Measurements from ENCODE around the gene JDP2.

Gene JDP2

DNA sequence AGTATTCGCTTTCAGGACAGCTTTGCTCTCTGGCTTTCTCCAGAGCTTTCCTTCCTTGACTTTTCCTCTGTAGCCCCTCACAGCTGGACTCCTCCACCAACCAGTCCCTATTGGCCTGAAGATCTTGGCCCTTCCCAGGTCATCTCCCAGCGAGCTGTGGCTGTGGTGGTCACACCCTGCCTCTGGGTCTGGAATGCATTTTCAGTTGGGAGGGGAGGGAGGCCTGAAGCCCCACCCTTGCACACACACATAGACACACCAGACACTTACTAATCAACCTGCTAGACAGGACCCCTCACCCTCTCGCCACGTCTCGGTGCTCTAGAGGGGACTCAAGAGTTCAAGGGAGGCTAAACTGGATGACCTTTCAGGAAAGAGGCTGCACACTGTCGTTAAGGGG, 13.9 kb downstream of the JDP2 start:
- no peak overlapping the region for H3K4me2 ChIP-seq
- H3K4me1 ChIP-seq = peaks cover 25% of the 10 kb centered on the region
- H3K4me3 ChIP-seq = no peak overlapping the region
- no peak for TF ChIP-seq Cebpa-rat (IDR thresholded peaks at IDR 0.05)
- peaks cover 89% of the 10 kb centered on the region for H3K36me3 ChIP-seq
- H3K27me3 ChIP-seq = no peaks in the 10 kb centered on the region
- H4K20me1 ChIP-seq = peaks cover 48% of the 10 kb centered on the region; the same call in 1 of the 2 replicates
- H3K9me3 ChIP-seq = peaks cover 5% of the 10 kb centered on the region; the same call in 1 of the 2 replicates
- H3K27ac ChIP-seq = no peak overlapping the region
- no peak overlapping the region; the same call in 1 of the 2 replicates for H3K9ac ChIP-seq

DNA sequence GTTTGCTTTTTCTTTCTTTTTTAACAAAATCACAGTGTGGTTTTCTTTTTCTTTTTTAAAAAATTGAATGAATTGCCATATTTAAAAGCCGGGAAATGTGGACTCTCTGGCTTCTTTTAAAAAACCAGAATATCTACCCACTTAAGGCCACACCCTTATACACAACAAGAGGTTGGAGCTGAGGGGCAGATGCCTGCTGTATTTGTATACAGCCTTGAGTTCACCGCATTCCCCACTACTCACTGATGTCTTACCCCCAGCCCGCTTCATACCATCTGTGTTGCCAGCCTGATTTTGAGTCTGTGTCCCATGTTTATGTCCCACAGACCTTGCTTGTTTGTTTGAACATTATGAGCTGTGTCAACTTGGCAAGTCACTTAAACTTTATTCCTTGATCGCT, 14.3 kb downstream of the JDP2 start:
- Histone ChIP-seq H3K9ac (no peak overlapping the region; the same call in 1 of the 2 replicates), H3K4me2 (no peak overlapping the region), H3K27me3 (no peaks in the 10 kb centered on the region), H3K27ac (no peak overlapping the region), H3K4me3 (no peak overlapping the region), H3K36me3 (peaks cover 87% of the 10 kb centered on the region), H3K4me1 (peaks cover 22% of the 10 kb centered on the region), H4K20me1 (peaks cover 51% of the 10 kb centered on the region; the same call in 1 of the 2 replicates), H3K9me3 (peaks cover 5% of the 10 kb centered on the region; the same call in 1 of the 2 replicates)
- no peak for TF ChIP-seq Cebpa-rat (IDR thresholded peaks at IDR 0.05)

DNA sequence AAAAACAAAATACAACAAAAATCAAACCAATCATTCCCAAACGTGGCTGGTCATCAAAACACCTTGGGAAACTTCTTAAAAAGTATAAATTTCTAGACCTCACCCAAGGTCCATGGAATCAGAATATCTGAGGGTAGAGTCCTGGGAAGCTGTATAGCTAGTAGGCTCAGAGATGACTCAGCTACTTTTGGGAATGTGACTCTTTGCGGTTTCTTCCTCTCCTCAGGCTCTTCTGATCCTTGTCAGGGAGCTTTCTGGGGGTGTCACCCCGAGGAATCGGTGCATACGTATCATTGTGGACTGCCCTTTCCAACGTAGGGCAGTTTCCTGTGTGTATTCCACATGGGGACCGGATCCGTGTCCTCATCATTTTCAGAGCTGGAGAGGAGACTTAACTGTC, 14.8 kb downstream of the JDP2 start:
- H3K9ac ChIP-seq = no peak overlapping the region
- H3K27me3 ChIP-seq = no peaks in the 10 kb centered on the region
- peaks cover 17% of the 10 kb centered on the region for H3K4me1 ChIP-seq
- no peak overlapping the region for H3K4me2 ChIP-seq
- no peak for TF ChIP-seq Cebpa-rat (IDR thresholded peaks at IDR 0.05)
- no peak overlapping the region for H3K27ac ChIP-seq
- peaks cover 5% of the 10 kb centered on the region; the same call in 1 of the 2 replicates for H3K9me3 ChIP-seq
- peaks cover 49% of the 10 kb centered on the region; the same call in 1 of the 2 replicates for H4K20me1 ChIP-seq
- no peak overlapping the region for H3K4me3 ChIP-seq
- H3K36me3 ChIP-seq = peaks cover 82% of the 10 kb centered on the region

- peaks cover 11% of the 10 kb centered on the region for H3K4me1 ChIP-seq
- no peak overlapping the region for H3K4me2 ChIP-seq
- no peak for TF ChIP-seq Cebpa-rat (IDR thresholded peaks at IDR 0.05)
- peaks cover 50% of the 10 kb centered on the region; the same call in 1 of the 2 replicates for H4K20me1 ChIP-seq
- H3K9me3 ChIP-seq = peaks cover 5% of the 10 kb centered on the region; the same call in 1 of the 2 replicates
- no peaks in the 10 kb centered on the region for H3K27me3 ChIP-seq
- H3K36me3 ChIP-seq = peaks cover 79% of the 10 kb centered on the region
- no peak overlapping the region for H3K4me3 ChIP-seq
- H3K9ac ChIP-seq = no peak overlapping the region
- H3K27ac ChIP-seq = no peak overlapping the region
These were observed 15.6 kb downstream of the JDP2 start for GRCh38 chr14:75443203-75443969.

DNA sequence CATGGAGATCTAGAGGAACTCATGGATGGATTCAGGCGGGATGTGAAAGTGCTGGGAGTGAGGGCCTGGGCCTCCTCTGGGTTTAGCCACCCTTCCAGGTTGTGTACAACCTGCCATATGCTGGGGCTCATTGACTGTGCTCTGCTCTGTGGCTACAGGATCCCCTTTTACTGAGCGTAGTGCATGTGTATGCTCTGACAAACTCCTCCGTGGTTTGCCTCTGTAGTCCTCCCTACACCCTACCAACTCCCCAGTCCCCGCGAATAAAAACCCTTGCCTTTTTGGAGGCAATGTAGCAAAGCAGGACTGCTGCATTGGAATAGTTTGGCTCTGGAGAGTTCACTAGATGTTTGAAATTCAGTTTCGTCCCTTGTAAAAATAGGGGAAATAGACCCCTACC, 17.4 kb downstream of the JDP2 start:
- Histone ChIP-seq H3K27ac (no peak overlapping the region), H3K9ac (no peak overlapping the region), H3K4me3 (no peak overlapping the region), H3K9me3 (peaks cover 5% of the 10 kb centered on the region; the same call in 1 of the 2 replicates), H3K27me3 (no peaks in the 10 kb centered on the region), H3K36me3 (peaks cover 71% of the 10 kb centered on the region), H3K4me1 (peaks cover 11% of the 10 kb centered on the region), H3K4me2 (no peak overlapping the region), H4K20me1 (peaks cover 58% of the 10 kb centered on the region; the same call in 1 of the 2 replicates)
- no peak for TF ChIP-seq Cebpa-rat (IDR thresholded peaks at IDR 0.05)

DNA sequence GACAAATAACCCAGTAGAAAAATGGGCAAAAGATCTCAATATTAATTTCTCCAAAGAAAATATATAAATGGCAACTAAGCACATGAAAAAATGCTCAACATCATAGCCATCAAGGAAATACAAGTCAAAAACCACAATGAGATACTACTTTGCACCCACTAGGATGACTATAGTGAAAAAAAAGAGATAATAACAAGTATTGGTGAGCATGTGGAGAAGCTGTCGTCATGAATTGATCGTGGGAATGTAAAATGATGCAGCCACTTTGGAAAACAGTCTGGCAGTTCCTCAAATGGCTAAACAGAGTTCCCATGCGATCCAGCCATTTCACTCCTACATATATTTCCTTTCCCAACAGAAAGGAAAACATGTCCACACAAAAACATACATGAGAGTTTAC, 18.1 kb downstream of the JDP2 start:
- peaks cover 65% of the 10 kb centered on the region for H3K36me3 ChIP-seq

GRCh38 chr14:75446447-75446846, 18.6 kb downstream of the JDP2 start:
- Histone ChIP-seq H3K4me1 (peaks cover 11% of the 10 kb centered on the region), H3K36me3 (peaks cover 65% of the 10 kb centered on the region), H3K9me3 (peaks cover 5% of the 10 kb centered on the region; the same call in 1 of the 2 replicates), H3K4me2 (peak overlapping the region; percentile 31; the same call in 1 of the 2 replicates), H3K27ac (no peak overlapping the region), H3K27me3 (no peaks in the 10 kb centered on the region), H4K20me1 (peaks cover 59% of the 10 kb centered on the region; the same call in 1 of the 2 replicates), H3K9ac (no peak overlapping the region), H3K4me3 (no peak overlapping the region)
- no peak for TF ChIP-seq Cebpa-rat (IDR thresholded peaks at IDR 0.05)

More for the DNA sequence above, 18.1 kb downstream of the JDP2 start:
- Histone ChIP-seq H3K9me3 (peaks cover 5% of the 10 kb centered on the region; the same call in 1 of the 2 replicates), H3K27me3 (no peaks in the 10 kb centered on the region), H3K4me1 (peaks cover 11% of the 10 kb centered on the region), H3K27ac (no peak overlapping the region), H3K4me2 (0 out of 2 replicates have a peak overlapping the region, but pooled peaks have one; percentile 31), H3K9ac (no peak overlapping the region), H3K4me3 (no peak overlapping the region), H4K20me1 (peaks cover 60% of the 10 kb centered on the region; the same call in 1 of the 2 replicates)
- no peak for TF ChIP-seq Cebpa-rat (IDR thresholded peaks at IDR 0.05)

- peaks cover 71% of the 10 kb centered on the region; the same call in 1 of the 2 replicates for H4K20me1 ChIP-seq
- no peak for TF ChIP-seq Cebpa-rat (IDR thresholded peaks at IDR 0.05)
These were observed 20.4 kb downstream of the JDP2 start for GRCh38 chr14:75448209-75448608.

DNA sequence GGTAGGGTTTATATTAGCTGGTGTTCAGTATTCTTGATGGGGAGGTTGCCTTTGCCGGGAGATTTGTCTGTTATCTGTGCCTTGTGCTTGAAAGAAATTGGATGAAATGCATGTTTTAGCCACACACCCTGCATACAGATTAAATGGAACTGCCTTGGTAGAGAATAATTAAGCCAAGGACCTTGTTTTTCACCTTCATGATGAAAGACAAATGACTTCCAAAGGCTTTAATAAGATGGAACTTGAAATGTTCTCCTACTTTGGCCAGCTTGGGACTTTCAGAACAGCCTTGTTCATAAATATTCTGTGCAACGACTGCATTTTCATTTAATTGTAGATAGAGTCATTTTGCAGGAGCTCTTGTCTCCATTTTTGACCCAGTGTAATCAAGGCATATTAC, 21.2 kb downstream of the JDP2 start:
- Histone ChIP-seq H3K4me1 (peaks cover 34% of the 10 kb centered on the region), H3K9me3 (peaks cover 5% of the 10 kb centered on the region; the same call in 1 of the 2 replicates), H3K27me3 (no peaks in the 10 kb centered on the region), H3K4me2 (no peak overlapping the region), H3K4me3 (no peak overlapping the region), H4K20me1 (peaks cover 78% of the 10 kb centered on the region; the same call in 1 of the 2 replicates), H3K27ac (no peak overlapping the region), H3K9ac (no peak overlapping the region), H3K36me3 (peaks cover 42% of the 10 kb centered on the region)
- TF ChIP-seq Cebpa-rat (IDR thresholded peaks at IDR 0.05) = no peak

More at GRCh38 chr14:75448209-75448608, 20.4 kb downstream of the JDP2 start:
- H3K27ac ChIP-seq = no peak overlapping the region
- no peaks in the 10 kb centered on the region for H3K27me3 ChIP-seq
- H3K4me1 ChIP-seq = peaks cover 26% of the 10 kb centered on the region
- peaks cover 49% of the 10 kb centered on the region for H3K36me3 ChIP-seq
- H3K9me3 ChIP-seq = peaks cover 5% of the 10 kb centered on the region; the same call in 1 of the 2 replicates
- H3K4me2 ChIP-seq = no peak overlapping the region
- H3K9ac ChIP-seq = no peak overlapping the region
- H3K4me3 ChIP-seq = no peak overlapping the region

GRCh38 chr14:75449696-75450095, 21.9 kb downstream of the JDP2 start:
- Histone ChIP-seq H3K4me1 (peaks cover 40% of the 10 kb centered on the region), H4K20me1 (peaks cover 85% of the 10 kb centered on the region; the same call in 1 of the 2 replicates), H3K27me3 (no peaks in the 10 kb centered on the region), H3K9ac (no peak overlapping the region), H3K27ac (no peak overlapping the region), H3K36me3 (peaks cover 35% of the 10 kb centered on the region), H3K9me3 (peaks cover 5% of the 10 kb centered on the region; the same call in 1 of the 2 replicates), H3K4me3 (no peak overlapping the region), H3K4me2 (no peak overlapping the region)
- no peak for TF ChIP-seq Cebpa-rat (IDR thresholded peaks at IDR 0.05)
